HCT116 (cell line): ENCODE results near the gene AHI1.

Experiments used
- CEBPB ChIP-seq: IDR thresholded peaks from 2 replicates; pipeline ENCODE4 v1.6.1; 2012; ENCODE audit warnings: low read depth
- CTCF ChIP-seq, 3 experiments: fragments of 200-600 bp in 1 of 3; sonication (generic) in 1 of 3; IDR thresholded peaks in 2 of 3; conservative IDR thresholded peaks in 1 of 3; 2 replicates each; pipeline ENCODE4 v1.5.1; 2012 to 2017; ENCODE audit warnings: low read depth in 2 of 3, low read length in 2 of 3, antibody characterized with exemption in 1 of 3, borderline replicate concordance in 1 of 3, control low read depth in 1 of 3, mild to moderate bottlenecking in 1 of 3, mixed read lengths in 1 of 3, mixed run types in 1 of 3, moderate library complexity in 1 of 3; ENCODE audit not compliant: insufficient read depth in 1 of 3
- EZH2 ChIP-seq: fragments of 200-600 bp; sonication (generic); IDR thresholded peaks from 2 replicates; pipeline ENCODE4 v1.6.1; 2017; ENCODE audit warnings: antibody characterized with exemption, mixed run types
- EZH2phosphoT487 ChIP-seq: fragments of 200-600 bp; IDR thresholded peaks from 2 replicates; pipeline ENCODE4 v1.6.1; 2018; ENCODE audit warnings: antibody characterized with exemption, borderline replicate concordance
- MAX ChIP-seq: IDR thresholded peaks from 2 replicates; pipeline ENCODE4 v1.6.1; 2012
- POLR2A ChIP-seq: IDR thresholded peaks from 2 replicates; pipeline ENCODE4 v1.7.0; 2011; ENCODE audit warnings: borderline replicate concordance; ENCODE audit not compliant: insufficient read depth, insufficient read length; ENCODE audit errors: extremely low read depth
- SP1 ChIP-seq: IDR thresholded peaks from 2 replicates; pipeline ENCODE4 v1.6.1; 2012; ENCODE audit warnings: low read depth
- YY1 ChIP-seq: IDR thresholded peaks from 2 replicates; pipeline ENCODE4 v1.6.1; 2011; ENCODE audit warnings: low read length, low read depth, moderate library complexity, mild to moderate bottlenecking; ENCODE audit not compliant: insufficient replicate concordance; ENCODE audit errors: extremely low read depth
- ZNF274 ChIP-seq: fragments of 200-500 bp; sonication (Bioruptor generic); IDR thresholded peaks from 2 replicates; pipeline ENCODE4 v1.6.1; 2014; ENCODE audit warnings: mild to moderate bottlenecking, low read depth, low read length, inconsistent platforms

- TF ChIP-seq CTCF (IDR thresholded peaks at IDR 0.05 in 2 of 3, conservative IDR thresholded peaks at IDR 0.05 in 1 of 3; ENCODE audit: borderline replicate concordance in 1 of 3, insufficient read depth in 1 of 3, low read depth in 2 of 3, low read length in 2 of 3) = no peak
- TF ChIP-seq CEBPB = no peak
- no peak for TF ChIP-seq SP1
- TF ChIP-seq POLR2A = no peak
- TF ChIP-seq EZH2phosphoT487 = no peak
- TF ChIP-seq MAX = no peak
- no peak for TF ChIP-seq ZNF274
- TF ChIP-seq EZH2 = no peak
- TF ChIP-seq YY1 = no peak
Measured at GRCh38 chr6:135266675-135267074, 230.9 kb downstream of the AHI1 start.
